KBM-7 (cell line): ENCODE results near the gene C1orf198.

ENCODE experiments used
- DNase-seq: peaks from one replicate; pipeline ENCODE4 v3.0.0-alpha.2; 2015
- in situ Hi-C: fragments of 300-500 bp; cut with MboI; formaldehyde crosslinking; loops from 2 replicates; pipeline ENCODE4 v1.14.3; 2020; ENCODE audit warnings: low sequenced_read_pairs, low pct_unique_long_range_greater_than_20kb, mixed read lengths

C1orf198 gene, protein sequence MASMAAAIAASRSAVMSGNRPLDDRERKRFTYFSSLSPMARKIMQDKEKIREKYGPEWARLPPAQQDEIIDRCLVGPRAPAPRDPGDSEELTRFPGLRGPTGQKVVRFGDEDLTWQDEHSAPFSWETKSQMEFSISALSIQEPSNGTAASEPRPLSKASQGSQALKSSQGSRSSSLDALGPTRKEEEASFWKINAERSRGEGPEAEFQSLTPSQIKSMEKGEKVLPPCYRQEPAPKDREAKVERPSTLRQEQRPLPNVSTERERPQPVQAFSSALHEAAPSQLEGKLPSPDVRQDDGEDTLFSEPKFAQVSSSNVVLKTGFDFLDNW

DNA sequence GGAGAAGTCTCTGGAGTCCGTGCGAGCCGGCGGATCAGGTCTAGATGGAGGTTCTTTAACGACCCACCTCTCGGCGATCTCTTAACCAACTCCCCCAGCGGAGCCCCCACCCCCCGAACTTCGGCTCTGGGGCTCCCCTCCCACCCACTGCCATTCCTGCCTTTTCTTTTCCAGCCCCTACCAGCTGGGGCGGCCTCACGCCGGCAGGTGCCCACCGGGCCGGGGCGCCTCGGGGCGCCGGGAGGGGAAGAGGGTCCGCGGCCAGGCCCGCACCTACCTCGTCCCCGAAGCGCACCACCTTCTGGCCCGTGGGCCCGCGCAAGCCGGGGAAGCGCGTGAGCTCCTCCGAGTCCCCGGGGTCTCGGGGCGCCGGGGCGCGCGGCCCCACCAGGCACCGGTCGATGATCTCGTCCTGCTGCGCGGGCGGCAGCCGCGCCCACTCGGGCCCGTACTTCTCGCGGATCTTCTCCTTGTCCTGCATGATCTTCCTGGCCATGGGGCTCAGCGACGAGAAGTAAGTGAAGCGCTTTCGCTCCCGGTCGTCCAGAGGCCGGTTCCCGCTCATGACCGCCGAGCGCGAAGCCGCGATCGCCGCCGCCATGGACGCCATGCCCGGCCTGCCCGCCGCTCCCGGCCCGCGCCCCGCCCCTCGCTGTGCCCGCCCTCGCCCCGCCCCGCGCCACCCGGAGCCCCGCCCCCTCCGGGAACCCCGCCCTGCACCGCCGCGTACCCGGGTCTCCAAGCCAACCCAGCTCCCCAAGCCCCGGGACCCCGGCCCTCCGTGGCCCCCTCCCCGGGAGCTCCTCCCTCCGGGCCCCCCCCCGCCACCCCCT lies at the start of gene C1orf198:
Gene C1orf198, minus strand, starts transcription at position 619 of the 833 bp plus-strand sequence. Its CDS starts 9 bp downstream, at position 610.
- DNase-seq = peak; percentile 55
- in situ Hi-C loops = no loop called here

DNA sequence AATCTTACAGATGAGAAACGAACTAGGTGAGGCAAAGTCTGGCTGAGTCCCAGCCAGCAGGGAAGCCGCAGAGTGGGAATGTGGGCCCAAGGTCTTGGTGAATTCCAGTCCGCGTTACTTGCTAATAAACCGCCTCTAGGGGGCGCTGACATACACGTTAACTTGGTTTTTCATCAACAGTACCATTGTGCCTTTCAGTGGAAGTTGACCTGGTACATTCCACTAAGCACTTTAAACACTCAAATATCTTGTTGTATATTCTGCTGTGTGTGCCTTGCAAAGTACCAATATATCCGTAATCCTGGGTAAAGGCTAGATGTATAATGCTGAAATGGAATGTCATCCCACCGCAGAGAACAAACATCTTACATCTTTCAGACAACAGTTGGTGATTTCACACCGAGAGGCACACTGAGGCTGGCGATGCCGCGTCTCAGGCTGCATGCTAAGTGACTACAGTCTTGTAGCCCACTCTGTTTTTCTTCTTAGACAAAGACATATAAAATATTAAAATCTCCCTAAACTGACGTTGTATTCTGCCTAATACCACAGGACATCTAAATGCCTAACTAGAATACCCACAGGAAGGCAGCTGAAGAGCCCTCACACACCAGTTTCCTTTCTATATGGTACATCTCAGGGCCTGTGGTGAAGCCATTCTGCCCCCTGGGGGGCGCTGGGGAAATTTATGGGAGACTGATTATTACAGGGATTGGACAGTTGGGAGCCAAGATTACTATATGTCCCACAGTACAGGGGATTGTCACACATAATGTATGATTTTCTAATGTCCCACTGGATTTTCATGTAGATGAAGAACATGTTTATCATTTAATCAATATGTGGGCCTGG lies 49.2 kb upstream of the C1orf198 start:
- DNase-seq = peak; percentile 62
- in situ Hi-C loops = no loop called here

DNA sequence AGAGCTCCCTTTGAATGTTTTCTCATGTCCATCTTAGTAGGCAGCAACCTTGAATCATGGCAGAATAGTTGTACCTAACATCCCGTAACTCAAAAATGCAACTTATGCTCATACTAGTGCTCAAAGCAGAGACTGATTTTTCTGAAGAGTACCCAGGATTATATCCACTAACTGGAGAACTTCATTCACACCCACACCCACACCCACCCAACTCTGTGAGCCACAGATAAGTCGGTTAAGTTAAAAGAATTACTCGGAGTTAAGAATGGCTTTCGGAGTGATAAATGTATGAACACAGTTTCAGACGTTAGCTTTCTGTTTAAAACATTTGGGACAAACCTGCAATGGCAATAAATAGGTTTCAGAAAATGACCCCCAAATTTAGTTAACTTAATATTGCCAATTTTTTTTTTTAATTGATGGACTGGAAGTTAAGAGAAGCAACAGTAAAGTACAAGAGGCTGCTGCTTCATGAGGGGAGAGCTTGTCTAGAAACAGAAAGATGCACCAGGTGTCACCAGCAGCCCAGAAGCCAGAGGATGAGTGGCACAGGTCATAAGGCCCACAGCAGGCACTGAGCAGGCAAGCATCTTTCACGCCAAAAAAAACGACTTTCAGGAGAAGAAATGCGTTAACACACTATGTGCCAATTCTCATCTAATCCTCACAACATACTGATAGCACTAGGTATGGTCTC lies 48.4 kb upstream of the C1orf198 start:
- in situ Hi-C loops = no loop called here
- no peak for DNase-seq

DNA sequence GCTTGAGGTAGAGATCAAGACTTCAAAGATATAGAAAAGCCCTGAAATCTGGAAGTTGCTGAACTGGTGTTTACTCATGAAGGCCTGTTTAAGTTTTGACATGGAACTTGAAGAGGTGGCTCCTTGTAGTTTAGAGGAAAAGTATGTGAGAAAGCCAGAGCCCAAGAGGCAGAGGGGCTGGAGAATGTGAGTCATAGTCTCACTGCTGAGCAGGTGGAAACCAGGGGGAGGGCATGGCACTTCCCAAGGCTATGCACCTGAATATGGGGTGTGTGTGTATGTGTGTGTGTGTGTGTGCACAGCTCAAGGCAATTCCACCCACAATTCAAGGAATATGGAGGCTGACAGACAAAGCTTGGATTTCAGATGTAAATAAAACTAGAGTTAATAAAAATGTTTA lies 46.8 kb upstream of the C1orf198 start:
- in situ Hi-C loops = no loop called here
- DNase-seq = no peak

DNA sequence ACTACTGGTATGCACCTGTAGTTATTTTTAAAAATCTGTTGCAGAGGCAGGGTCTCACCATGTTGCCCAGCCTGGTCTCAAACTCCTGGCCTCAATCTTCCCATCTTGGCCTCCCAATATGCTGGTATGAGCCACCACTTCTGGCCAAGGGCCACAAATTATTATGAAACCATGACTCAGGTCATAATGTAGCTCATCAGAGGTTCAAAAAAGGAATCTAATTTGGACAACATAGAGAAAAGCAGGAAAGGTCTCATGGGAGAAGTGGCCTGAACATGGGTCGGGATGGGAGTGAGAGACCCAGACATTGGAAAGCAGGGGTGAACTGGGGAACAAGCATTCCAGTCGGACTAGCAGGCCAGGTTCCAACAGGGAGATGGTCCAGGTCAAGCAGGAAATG lies 45.2 kb upstream of the C1orf198 start:
- in situ Hi-C loops = no loop called here
- DNase-seq = no peak

DNA sequence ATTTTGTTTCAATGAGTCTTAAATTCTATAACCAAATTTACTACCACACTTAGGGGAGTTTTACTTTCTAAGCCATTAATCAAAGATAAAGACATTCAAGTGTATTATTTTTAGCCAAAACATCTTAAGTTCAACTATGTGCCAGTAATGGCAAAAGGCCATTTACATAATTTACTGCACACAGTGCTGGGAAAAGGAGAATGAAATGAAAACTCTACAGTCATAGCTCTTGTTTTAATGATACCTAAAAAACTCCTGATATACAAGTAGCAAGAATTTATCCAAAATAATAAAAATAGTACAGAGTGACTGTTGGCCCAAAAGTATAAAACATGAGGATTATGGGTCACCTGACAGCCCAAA lies 42.4 kb upstream of the C1orf198 start:
- no peak for DNase-seq
- in situ Hi-C loops = no loop called here

DNA sequence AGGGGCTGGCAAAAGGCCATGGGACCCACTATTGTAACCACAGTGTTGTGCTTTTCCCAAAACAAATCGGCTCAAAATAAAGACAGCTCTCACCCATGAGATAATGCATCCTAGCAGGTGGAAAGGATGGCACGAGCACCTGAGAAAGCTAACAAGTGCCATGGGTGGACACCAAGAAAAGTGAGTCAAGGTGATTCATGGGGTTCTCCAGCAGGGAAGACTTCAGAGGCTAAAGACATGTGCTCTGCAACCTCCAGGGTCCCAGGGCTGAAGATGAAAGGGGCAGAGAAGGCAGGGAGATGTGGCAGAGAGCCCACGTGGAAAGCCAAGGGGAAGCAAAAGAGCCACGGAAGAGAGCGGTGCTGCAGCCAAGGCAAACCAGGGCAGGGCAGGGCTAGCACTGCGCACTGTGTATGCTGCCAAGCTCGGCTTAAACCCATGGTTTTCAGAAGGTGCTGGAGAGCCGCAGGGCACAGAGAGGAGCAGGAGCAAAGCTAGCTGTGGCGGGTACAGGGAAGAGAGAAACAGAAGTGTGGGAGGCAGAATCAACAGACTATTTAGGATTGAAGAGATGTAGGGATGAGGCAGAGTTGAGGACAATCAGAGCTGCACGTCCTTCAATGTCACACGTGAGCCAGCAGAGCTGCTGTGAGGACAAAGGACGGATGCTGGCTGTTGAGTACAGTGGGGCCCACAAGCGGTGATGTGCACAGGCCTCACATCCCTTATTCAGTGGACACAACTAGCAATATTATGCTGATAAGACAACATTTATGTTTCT lies 41.8 kb upstream of the C1orf198 start:
- no peak for DNase-seq
- in situ Hi-C loops = no loop called here

DNA sequence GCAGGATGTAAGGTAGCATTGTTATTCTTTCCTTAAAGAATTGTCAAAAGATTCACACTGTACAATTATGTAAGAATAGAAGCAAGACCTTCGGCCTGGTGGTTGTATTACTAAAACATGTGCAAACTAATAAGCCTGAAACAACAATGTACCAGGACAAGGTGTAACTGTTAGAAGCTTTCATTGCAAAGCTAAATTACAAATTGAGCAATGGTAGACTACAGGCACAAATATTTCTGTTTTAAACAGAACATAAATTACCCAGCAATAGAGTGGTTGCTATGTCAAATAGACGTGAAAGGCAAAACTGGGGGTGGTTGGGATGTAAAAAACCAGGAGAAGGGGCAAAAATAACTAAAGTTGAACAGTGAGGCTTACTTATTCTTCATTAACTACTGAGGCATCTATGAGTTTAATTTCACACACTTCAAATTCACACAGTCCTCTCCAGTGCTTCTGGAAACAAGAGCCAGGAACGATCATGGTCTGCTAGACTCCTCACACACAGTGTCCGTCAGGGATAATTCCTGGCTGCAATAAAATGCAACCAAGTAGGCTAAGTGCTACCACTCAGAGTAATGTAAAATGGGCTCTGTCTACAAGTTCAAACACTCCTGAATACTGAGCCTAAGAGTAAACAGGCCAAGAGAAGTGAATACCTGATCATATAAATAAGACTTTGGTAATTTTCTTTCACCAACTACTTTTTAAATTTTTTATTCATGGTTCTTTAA lies 39.3 kb upstream of the C1orf198 start:
- DNase-seq = no peak
- in situ Hi-C loops = no loop called here

DNA sequence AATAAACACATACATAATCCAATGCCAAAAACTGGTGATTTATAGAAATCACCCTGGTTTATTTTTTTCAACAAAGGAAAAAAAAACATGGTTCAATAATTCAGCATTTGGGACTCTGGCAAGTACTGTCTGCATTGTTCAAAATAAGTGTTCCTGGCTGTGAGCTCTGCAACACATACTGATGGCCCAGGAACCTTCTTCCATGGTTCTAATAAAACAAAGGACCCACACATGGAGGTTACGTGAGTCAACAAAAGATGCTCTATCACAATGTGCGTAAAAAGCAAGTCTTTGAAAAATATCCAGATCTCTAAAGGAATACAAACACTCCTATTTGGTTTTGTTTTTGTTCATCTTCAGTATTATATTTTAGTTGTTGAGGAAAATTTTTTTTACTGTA lies 37.9 kb upstream of the C1orf198 start:
- DNase-seq = no peak
- in situ Hi-C loops = no loop called here

DNA sequence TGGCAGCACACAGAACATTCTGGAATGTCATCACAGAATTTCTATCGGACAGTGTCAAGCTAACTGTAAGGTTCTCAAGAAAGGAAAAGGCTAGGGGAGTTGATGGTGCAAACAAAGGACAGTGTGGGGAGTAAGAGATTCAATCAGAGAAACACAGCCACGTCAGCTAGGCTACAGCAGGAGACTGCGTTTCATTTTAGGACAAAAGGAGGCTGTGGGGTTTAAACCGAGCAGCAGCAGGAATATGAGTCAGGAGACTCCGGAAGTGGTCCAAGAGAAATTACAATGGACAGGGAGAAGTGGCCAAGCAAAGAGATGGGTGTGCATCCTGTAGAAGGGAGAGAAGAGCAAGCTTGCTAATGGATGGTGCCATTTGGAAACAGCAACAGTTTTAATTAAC lies 37.4 kb upstream of the C1orf198 start:
- in situ Hi-C loops = no loop called here
- DNase-seq = no peak

DNA sequence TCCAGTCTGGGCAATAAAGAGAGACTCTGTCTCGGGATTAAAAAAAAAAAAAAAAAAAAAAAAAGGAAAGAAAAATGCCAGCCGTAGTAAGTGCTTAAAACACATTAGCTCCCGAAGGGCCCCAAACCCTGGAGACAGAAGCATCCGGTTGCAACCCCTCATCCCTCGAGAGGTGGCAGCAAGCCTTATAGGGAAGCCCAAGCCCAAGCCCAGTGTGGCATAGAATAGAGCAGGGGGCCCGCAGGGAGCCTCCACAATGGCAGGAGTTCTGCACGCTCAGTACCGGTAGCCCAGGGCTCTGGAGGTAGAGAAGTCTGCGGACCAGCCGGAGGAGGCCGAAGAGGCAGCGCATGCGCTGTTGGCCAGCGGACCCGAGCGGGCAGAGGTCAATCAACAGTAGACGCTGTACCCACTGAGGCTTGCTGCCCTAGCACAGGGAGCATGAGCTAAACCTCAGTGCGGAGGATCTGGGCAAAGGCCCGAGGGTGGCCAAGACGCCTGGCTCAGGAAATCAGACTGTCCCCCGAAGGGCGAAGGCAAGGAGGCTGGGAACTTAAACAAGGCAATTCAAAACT lies 34.1 kb upstream of the C1orf198 start:
- no peak for DNase-seq
- in situ Hi-C loops = no loop called here

DNA sequence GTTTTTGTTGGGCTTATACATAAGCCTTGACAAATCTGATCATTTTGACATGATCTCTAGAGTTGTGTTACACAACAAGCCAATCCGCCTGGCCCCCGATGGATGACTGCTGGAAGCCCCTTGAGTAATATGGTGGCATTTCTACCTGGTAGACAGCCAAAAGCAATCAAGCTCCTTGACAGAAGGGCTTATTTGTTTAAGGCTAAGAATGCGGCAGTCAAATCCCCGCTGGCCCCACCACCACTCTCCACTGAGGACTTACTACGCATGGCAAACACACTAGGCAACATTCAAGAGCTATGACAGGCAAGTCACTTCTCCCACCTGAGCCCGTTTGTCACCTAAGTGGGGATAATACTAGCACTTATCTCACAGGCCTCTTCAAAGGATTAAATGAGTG lies 33.4 kb upstream of the C1orf198 start:
- DNase-seq = no peak
- in situ Hi-C loops = no loop called here

DNA sequence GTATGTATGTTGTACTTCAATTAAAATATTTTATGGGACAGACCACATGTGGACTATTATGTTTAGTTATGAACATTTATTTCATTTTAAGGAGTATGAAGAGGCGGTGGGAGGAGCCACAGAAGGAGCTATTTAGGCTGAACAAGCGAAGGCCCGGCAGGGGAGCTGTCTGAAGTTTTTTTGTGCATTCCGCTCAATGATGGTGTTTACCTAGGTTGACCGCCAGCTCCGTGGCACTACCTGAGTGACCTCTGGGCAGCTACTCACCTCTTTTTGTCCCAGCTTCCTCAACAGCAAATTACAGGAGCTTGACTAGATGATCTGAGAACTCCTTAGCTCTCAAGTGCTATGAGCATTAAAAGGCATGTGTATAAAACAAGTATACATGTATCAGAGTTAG lies 32.7 kb upstream of the C1orf198 start:
- in situ Hi-C loops = no loop called here
- DNase-seq = no peak

DNA sequence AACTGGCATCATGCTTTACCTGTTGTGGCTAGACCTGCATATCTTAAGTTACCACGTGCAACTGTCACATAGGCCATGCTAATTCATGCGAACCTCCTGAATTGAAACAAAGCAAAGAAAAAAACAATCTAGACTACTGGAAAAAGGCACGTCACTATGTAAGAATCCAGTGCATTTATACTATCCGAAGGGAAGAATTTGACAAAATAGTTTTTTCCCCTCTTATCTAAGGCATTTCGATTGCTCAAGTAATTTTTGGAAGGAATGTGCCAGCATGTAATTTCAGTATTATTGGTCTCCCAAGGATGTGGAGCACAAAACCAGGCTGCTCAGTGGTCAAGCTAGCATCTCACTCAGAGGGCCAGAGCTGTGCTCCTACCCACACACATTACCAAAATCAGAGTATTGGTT lies 31.5 kb upstream of the C1orf198 start:
- DNase-seq = no peak
- in situ Hi-C loops = no loop called here

DNA sequence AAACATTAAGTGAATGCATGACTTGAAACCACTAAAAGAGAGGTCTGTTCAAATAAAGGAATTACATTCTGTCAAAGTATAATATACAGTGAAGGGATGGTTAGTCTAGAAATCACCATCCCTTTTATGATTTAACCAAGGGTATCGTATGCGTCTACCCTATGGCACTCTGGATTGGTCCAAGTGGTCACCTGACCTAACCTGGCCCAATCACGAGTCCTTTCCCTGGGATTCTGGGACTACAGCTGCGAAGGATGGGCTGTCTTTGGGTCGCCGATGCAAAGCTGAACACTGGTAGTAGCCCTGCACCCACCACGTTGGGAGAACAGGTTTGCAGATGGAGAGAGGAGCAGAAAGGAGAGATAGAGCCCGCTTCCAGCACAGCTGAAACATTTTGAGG lies 30.4 kb upstream of the C1orf198 start:
- no peak for DNase-seq
- in situ Hi-C loops = no loop called here

DNA sequence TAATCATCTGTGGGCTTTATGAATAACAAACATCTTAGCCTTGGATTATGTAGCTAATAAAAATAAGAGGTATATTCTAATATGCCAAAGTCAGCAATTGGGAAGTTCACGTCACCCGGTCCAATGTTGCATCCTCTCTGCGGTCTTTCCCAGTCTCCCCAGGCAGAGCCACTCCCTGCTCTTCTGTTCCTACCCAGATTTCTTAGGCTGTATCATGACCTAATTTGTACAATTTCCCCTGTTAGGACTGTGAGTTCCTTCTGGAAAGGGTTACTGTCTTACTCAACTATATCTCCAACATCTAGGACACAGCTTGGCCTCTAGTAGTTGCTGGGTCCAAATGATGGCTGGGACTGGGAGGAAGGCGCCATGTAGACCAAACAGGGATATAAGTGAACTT lies 29.8 kb upstream of the C1orf198 start:
- in situ Hi-C loops = no loop called here
- DNase-seq = no peak

DNA sequence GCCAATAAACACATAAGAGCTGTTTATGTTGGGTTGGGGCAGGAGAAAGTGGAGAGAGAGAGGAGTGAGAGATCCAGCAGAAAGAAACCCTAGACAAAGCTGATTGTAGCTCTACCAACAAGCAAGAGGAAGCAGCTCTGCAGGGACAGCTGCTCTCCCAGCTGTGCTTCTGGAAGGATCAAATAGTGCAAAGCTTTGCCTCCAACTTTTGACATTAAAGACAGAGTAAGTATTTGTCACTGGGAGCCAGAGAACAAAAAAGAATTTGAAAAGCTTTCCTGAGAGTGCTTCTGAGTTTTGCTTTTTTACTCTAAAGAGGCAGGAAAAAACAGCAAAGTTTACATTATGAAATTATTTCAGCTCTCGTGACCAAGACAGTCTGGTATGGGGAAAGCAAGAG lies 28.5 kb upstream of the C1orf198 start:
- no peak for DNase-seq
- in situ Hi-C loops = no loop called here

DNA sequence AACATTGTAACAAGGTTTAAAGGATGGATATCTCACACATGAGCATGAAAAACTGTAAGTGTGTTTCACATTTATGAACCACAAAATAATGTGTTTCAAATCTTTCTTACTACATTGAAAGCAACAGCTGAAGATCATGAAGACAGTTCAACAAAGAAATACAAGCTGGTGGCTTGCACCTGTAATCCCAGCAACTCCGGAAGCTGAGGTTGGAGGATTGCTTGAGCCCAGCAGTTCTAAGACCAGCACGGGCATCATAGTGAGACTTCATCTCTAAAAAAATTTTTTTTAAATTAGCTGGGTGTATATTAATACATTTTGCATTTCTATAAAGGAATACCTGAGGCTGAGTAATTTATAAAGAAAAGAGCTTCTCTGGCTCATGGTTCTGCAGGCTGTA lies 27.1 kb upstream of the C1orf198 start:
- no peak for DNase-seq
- in situ Hi-C loops = no loop called here
